Stomach (tissue), 9 donors: ENCODE data around the gene AKAP12. TPM values are rescaled to one million over a fixed set of nuclear protein-coding genes. Genes with fewer than 3 reads are reported as not detected.
"Not testable (repeated sequence)": the region's sequence is repeated elsewhere in the genome, so short reads cannot be mapped to it uniquely, and the experiment has no call there.

Experiments used
- DNase-seq, 2 donors: peaks; one replicate each; pipeline versions ENCODE4 v3.0.0 to v3.0.0-alpha.2; 2013 to 2019
- H3K27ac ChIP-seq, 5 donors: fragments of 200-600 bp in 4 of 5; sonication (generic) in 4 of 5; one replicate each; pipeline ENCODE4 v1.5.1; 2013 to 2019; ENCODE audit warnings: mild to moderate bottlenecking in 1 of 5, moderate library complexity in 1 of 5
- H3K27me3 ChIP-seq, 3 donors: fragments of 200-600 bp; sonication (generic); one replicate each; pipeline ENCODE4 v1.5.1; 2017 to 2019; ENCODE audit warnings: mixed run types in 1 of 3
- H3K36me3 ChIP-seq, 4 donors: fragments of 200-600 bp; sonication (generic); 1 replicate in 3 of 4; 2 replicates in 1 of 4; pipeline ENCODE4 v1.5.1; 2016 to 2019
- H3K4me1 ChIP-seq, 4 donors: fragments of 200-600 bp; sonication (generic); one replicate each; pipeline ENCODE4 v1.5.1; 2016 to 2019
- H3K4me3 ChIP-seq, 4 donors: fragments of 200-600 bp; sonication (generic) in 3 of 4; one replicate each; pipeline ENCODE4 v1.5.1; 2016 to 2019; ENCODE audit warnings: mild to moderate bottlenecking in 1 of 4
- H3K9me3 ChIP-seq, 4 donors: fragments of 200-600 bp; sonication (generic); one replicate each; pipeline ENCODE4 v1.5.1; 2016 to 2019
- EP300 ChIP-seq: sonication (generic); formaldehyde crosslinking; IDR thresholded peaks from one replicate; pipeline ENCODE4 v1.6.1; 2017; ENCODE audit warnings: antibody characterized with exemption
- POLR2A ChIP-seq, 4 donors: fragments of 450-650 bp; IDR thresholded peaks; one replicate each; pipeline ENCODE4 v1.6.1; 2016; ENCODE audit warnings: antibody characterized with exemption in 4 of 4, control low read depth in 2 of 4, mild to moderate bottlenecking in 1 of 4, moderate library complexity in 1 of 4
- POLR2AphosphoS5 ChIP-seq, 3 donors: sonication (generic); formaldehyde crosslinking; IDR thresholded peaks; one replicate each; pipeline ENCODE4 v1.6.1; 2016; ENCODE audit warnings: antibody characterized with exemption in 3 of 3
- WGBS, 5 donors: extraction: QIAGEN DNeasy Blood & Tissue Kit in 3 of 5; methylation state at CpG; one replicate each; pipeline versions ENCODE4 v1.1.5 to v1.1.7; 2013 to 2018; 5-methylcytosine and 5-hydroxymethylcytosine counted together
- intact Hi-C: fragments of 100-400 bp; cut with DNase I; formaldehyde crosslinking; loops from one replicate; pipeline ENCODE4 v1.15.1; 2023; ENCODE audit warnings: low total_unique reads
- polyA plus RNA-seq, 3 donors: library from polyadenylated mRNA; stranded (reverse); fragments of 200-250 nt; gene quantifications; one replicate each; pipeline ENCODE4 v1.2.3, GENCODE V29; 2013
- total RNA-seq, 5 donors: library from RNA; depleted of rRNA; stranded (reverse); fragments of >200 nt; gene quantifications; one replicate each; pipeline versions ENCODE4 v1.1.0 to v1.2.3, GENCODE V29; 2014 to 2016
- TF ChIP-seq, protein P1 (sequence below), 7 experiments: fragments of 450-650 bp in 4 of 7; fragments of 200-600 bp in 3 of 7; sonication (generic) in 3 of 7; IDR thresholded peaks; one replicate each; pipeline ENCODE4 v1.5.1; 2016 to 2019; ENCODE audit warnings: antibody characterized with exemption in 7 of 7, control low read depth in 2 of 7, mild to moderate bottlenecking in 1 of 7
- donor health status: healthy with polysubstance abuse.
- donor health status: Bipolar disorder and iron deficiency.
- donor health status: healthy.

The AKAP12 gene
- total and polyA plus RNA-seq, 8 donors, result 4.2 to 110 (median 35.0) TPM

GRCh38 chr6:151341476-151342195 lies 101.9 kb downstream of the AKAP12 start:
- Histone ChIP-seq H3K4me1 (peaks cover 0 to 12% (median 0%) of the 10 kb centered on the region in 4 donors), H3K4me3 (no peak overlapping the region), H3K27ac (no peak overlapping the region), H3K36me3 (peaks cover 0 to 7% (median 0%) of the 10 kb centered on the region in 4 donors), H3K9me3 (no peaks in the 10 kb centered on the region), H3K27me3 (no peaks in the 10 kb centered on the region)
- WGBS, 5 donors, result 95 to 97% (median 96%) methylated on average over 38 to 52 of the region's 52 CpGs
- intact Hi-C loops, result no loop called here
- DNase-seq, result no peak
- TF ChIP-seq POLR2A (IDR thresholded peaks at IDR 0.05) (no peak), EP300 (no peak), POLR2AphosphoS5 (IDR thresholded peaks at IDR 0.05) (no peak)
- TF ChIP-seq, protein P1, sequence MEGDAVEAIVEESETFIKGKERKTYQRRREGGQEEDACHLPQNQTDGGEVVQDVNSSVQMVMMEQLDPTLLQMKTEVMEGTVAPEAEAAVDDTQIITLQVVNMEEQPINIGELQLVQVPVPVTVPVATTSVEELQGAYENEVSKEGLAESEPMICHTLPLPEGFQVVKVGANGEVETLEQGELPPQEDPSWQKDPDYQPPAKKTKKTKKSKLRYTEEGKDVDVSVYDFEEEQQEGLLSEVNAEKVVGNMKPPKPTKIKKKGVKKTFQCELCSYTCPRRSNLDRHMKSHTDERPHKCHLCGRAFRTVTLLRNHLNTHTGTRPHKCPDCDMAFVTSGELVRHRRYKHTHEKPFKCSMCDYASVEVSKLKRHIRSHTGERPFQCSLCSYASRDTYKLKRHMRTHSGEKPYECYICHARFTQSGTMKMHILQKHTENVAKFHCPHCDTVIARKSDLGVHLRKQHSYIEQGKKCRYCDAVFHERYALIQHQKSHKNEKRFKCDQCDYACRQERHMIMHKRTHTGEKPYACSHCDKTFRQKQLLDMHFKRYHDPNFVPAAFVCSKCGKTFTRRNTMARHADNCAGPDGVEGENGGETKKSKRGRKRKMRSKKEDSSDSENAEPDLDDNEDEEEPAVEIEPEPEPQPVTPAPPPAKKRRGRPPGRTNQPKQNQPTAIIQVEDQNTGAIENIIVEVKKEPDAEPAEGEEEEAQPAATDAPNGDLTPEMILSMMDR (IDR thresholded peaks at IDR 0.05), result no peak

GRCh38 chr6:151342750-151343149 lies 103.0 kb downstream of the AKAP12 start:
- H3K9me3 ChIP-seq, H3K27ac ChIP-seq, DNase-seq, intact Hi-C loops, H3K27me3 ChIP-seq, H3K4me3 ChIP-seq, H3K36me3 ChIP-seq: not testable (repeated sequence)
- WGBS, 5 donors, result 82 to 88% (median 85%) methylated on average over 10 of the region's 10 CpGs
- peaks cover 0 to 12% (median 0%) of the 10 kb centered on the region in 4 donors for H3K4me1 ChIP-seq

DNA sequence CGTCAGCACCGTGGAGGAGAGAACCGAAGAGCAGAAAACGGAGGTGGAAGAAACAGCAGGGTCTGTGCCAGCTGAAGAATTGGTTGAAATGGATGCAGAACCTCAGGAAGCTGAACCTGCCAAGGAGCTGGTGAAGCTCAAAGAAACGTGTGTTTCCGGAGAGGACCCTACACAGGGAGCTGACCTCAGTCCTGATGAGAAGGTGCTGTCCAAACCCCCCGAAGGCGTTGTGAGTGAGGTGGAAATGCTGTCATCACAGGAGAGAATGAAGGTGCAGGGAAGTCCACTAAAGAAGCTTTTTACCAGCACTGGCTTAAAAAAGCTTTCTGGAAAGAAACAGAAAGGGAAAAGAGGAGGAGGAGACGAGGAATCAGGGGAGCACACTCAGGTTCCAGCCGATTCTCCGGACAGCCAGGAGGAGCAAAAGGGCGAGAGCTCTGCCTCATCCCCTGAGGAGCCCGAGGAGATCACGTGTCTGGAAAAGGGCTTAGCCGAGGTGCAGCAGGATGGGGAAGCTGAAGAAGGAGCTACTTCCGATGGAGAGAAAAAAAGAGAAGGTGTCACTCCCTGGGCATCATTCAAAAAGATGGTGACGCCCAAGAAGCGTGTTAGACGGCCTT lies 110.0 kb downstream of the AKAP12 start:
- TF ChIP-seq, protein P1 (IDR thresholded peaks at IDR 0.05), result no peak
- no peak for TF ChIP-seq POLR2AphosphoS5 (IDR thresholded peaks at IDR 0.05)
- no peak for TF ChIP-seq EP300
- no peak for TF ChIP-seq POLR2A (IDR thresholded peaks at IDR 0.05)
- Histone ChIP-seq H3K27me3 (no peaks in the 10 kb centered on the region), H3K4me3 (no peak overlapping the region), H3K9me3 (no peaks in the 10 kb centered on the region), H3K4me1 (peaks cover 0 to 7% (median 0%) of the 10 kb centered on the region in 4 donors), H3K27ac (no peak overlapping the region), H3K36me3 (peaks cover 0 to 52% (median 27%) of the 10 kb centered on the region in 4 donors)
- no peak for DNase-seq
- WGBS, 5 donors, result 89 to 93% (median 90%) methylated on average over 19 of the region's 19 CpGs
- intact Hi-C loops, result no loop called here

DNA sequence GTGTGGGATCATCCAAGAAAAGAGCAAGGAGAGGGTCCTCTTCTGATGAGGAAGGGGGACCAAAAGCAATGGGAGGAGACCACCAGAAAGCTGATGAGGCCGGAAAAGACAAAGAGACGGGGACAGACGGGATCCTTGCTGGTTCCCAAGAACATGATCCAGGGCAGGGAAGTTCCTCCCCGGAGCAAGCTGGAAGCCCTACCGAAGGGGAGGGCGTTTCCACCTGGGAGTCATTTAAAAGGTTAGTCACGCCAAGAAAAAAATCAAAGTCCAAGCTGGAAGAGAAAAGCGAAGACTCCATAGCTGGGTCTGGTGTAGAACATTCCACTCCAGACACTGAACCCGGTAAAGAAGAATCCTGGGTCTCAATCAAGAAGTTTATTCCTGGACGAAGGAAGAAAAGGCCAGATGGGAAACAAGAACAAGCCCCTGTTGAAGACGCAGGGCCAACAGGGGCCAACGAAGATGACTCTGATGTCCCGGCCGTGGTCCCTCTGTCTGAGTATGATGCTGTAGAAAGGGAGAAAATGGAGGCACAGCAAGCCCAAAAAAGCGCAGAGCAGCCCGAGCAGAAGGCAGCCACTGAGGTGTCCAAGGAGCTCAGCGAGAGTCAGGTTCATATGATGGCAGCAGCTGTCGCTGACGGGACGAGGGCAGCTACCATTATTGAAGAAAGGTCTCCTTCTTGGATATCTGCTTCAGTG lies 110.8 kb downstream of the AKAP12 start:
- WGBS, 5 donors, result 91 to 96% (median 95%) methylated on average over 20 of the region's 20 CpGs
- H3K4me3 ChIP-seq, result no peak overlapping the region
- intact Hi-C loops, result no loop called here
- H3K4me1 ChIP-seq, result peaks cover 0 to 7% (median 0%) of the 10 kb centered on the region in 4 donors
- H3K9me3 ChIP-seq, result no peaks in the 10 kb centered on the region
- DNase-seq, result no peak
- H3K36me3 ChIP-seq, result peaks cover 0 to 61% (median 32%) of the 10 kb centered on the region in 4 donors
- H3K27me3 ChIP-seq, result no peaks in the 10 kb centered on the region
- no peak overlapping the region for H3K27ac ChIP-seq
- TF ChIP-seq POLR2A (IDR thresholded peaks at IDR 0.05) (no peak), POLR2AphosphoS5 (IDR thresholded peaks at IDR 0.05) (no peak), EP300 (no peak)
- TF ChIP-seq, protein P1 (IDR thresholded peaks at IDR 0.05), result no peak
